ENCODE measurements around the gene ARID5B. TPM values are rescaled to one million over a fixed set of nuclear protein-coding genes. Genes with fewer than 3 reads are reported as not detected.

ARID5B gene
- total and polyA plus RNA-seq, 2 of the 4 experiments (the other 2 are of a cell fraction), result 41.0 to 125 TPM

DNA sequence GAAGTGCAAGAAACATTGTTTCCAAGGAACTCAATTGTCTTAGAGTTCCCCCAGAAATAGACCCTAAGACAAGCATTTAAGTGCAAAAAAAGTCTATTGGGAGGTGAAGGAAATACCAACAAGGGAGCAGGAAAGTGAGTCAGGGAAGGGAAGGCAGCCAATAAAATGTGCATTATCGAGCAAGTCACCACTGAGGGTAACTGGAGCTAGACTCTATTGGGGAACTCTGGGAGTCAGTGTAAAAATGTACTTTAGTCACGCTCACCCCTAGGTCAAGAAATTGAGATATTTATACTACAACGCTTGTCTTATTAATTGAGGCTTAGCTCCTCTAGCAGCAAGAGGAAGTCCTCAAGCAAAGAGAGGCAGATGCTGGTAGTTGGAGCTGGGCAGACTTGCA lies 229.4 kb downstream of the ARID5B start:
- peak overlapping the region; percentile 48 for H4K5ac ChIP-seq (ENCODE audit: low read depth, low read length)
- peaks cover 4 to 18% of the 10 kb centered on the region in 2 experiments; a peak in 3 of 4 replicates for H3K79me1 ChIP-seq (ENCODE audit: low read depth in 1 of 2, low read length in 2 of 2)
- peak; percentile 90 for ATAC-seq (ENCODE audit: low read depth)
- peak overlapping the region; percentile 99 for H3K27ac ChIP-seq (ENCODE audit: insufficient read depth, low read length)
- in situ Hi-C loops (cut with MboI; ENCODE audit: low sequenced_read_pairs), result no loop called here
- peak overlapping the region; percentile 57 for H3K23ac ChIP-seq (ENCODE audit: low read depth, low read length)
- H2BK5ac ChIP-seq (ENCODE audit: low read depth, low read length, poor library complexity, severe bottlenecking), result peak overlapping the region; percentile 95
- no peak overlapping the region for H2AK5ac ChIP-seq (ENCODE audit: low read depth, low read length)
- no peak overlapping the region for H3K4me2 ChIP-seq (ENCODE audit: low read depth, low read length)
- H3K27me3 ChIP-seq (ENCODE audit: control insufficient read depth, insufficient read depth, low read length), result no peaks in the 10 kb centered on the region
- H3K9ac ChIP-seq (ENCODE audit: low read depth, low read length), result peak overlapping the region; percentile 7; the same call in 1 of the 2 replicates
- H3K36me3 ChIP-seq (ENCODE audit: control insufficient read depth, insufficient read depth, low read length), result no peaks in the 10 kb centered on the region
- no CpG with 5 or more reads among the region's 3 CpGs for WGBS, 2 experiments (ENCODE audit: extremely low coverage in 2 of 2, insufficient read length in 1 of 2)
- intact Hi-C loops (cut with micrococcal nuclease), result no loop called here
- dilution Hi-C loops (cut with HindIII; ENCODE audit: low sequenced_read_pairs, unreplicated experiment), result no loop called here
- H3K18ac ChIP-seq (ENCODE audit: low read depth, low read length), result peak overlapping the region; percentile 100
- no peak overlapping the region for H2AK9ac ChIP-seq (replicated peaks; ENCODE audit: low read depth, low read length, poor library complexity)
- no peak overlapping the region for H2AFZ ChIP-seq (replicated peaks; ENCODE audit: low read length, poor library complexity)
- H3K4me3 ChIP-seq (ENCODE audit: insufficient read depth, low read depth, low read length), result no peak overlapping the region
- peak overlapping the region; percentile 99 for H2BK120ac ChIP-seq (ENCODE audit: low read depth, low read length)
- H3K9me3 ChIP-seq (ENCODE audit: control insufficient read depth, insufficient read depth, low read length), result peaks cover 2% of the 10 kb centered on the region
- ChIA-PET CTCF (no interaction called here), POLR2A (ENCODE audit: unreplicated experiment) (no interaction called here)
- H4K8ac ChIP-seq (ENCODE audit: low read depth in 2 of 2, low read length in 2 of 2), result peak overlapping the region in 1 of 2 experiments; percentile 97; a peak in 2 of 4 replicates
- H3K4ac ChIP-seq (ENCODE audit: low read depth, low read length), result peak overlapping the region; percentile 96
- peaks cover 19% of the 10 kb centered on the region for H3K4me1 ChIP-seq (ENCODE audit: control insufficient read depth, insufficient read depth, low read length)
- H4K20me1 ChIP-seq (ENCODE audit: insufficient read depth, low read length), result no peaks in the 10 kb centered on the region
- H3K56ac ChIP-seq (ENCODE audit: extremely low read depth, insufficient read depth, low read length), result peak overlapping the region; percentile 37
- peaks cover 7% of the 10 kb centered on the region for H3K9me1 ChIP-seq (ENCODE audit: insufficient read depth, low read length)
- BruUV-seq (replicated peaks), result no TSS peak
- H4K91ac ChIP-seq (ENCODE audit: insufficient read depth, low read depth, low read length), result peak overlapping the region; percentile 95; the same call in 1 of the 2 replicates
- H3K14ac ChIP-seq (replicated peaks; ENCODE audit: low read depth, low read length), result peak overlapping the region; percentile 54; the same call in 1 of the 2 replicates
- TF ChIP-seq FOS (IDR thresholded peaks at IDR 0.05; ENCODE audit: low read depth, low read length), result peak; percentile 55
- TF ChIP-seq BHLHE40 (IDR thresholded peaks at IDR 0.05; ENCODE audit: low read depth, low read length), result 0 out of 2 replicates have a peak, but pooled peaks have one; percentile 23
- 0 out of 2 replicates have a peak, but pooled peaks have one; percentile 40 for TF ChIP-seq MAFK (IDR thresholded peaks at IDR 0.05; ENCODE audit: low read depth, low read length)
- no peak for TF ChIP-seq USF2 (IDR thresholded peaks at IDR 0.05; ENCODE audit: low read depth, low read length)
- no peak for TF ChIP-seq CHD1 (IDR thresholded peaks at IDR 0.05; ENCODE audit: low read depth, low read length)
- no peak for TF ChIP-seq POLR2A (IDR thresholded peaks at IDR 0.05; ENCODE audit: low read depth, low read length)
- peak; percentile 98 for DNase-seq
- peak overlapping the region; percentile 98 for H2BK20ac ChIP-seq (ENCODE audit: low read depth, low read length)
- H2BK15ac ChIP-seq (ENCODE audit: low read depth, low read length), result peak overlapping the region; percentile 96; the same call in 2 of the 3 replicates
